ENCODE results near the gene RNF225.
"Not testable (repeated sequence)": the region's sequence is repeated elsewhere in the genome, so short reads cannot be mapped to it uniquely, and the experiment has no call there.

Gene RNF225

DNA sequence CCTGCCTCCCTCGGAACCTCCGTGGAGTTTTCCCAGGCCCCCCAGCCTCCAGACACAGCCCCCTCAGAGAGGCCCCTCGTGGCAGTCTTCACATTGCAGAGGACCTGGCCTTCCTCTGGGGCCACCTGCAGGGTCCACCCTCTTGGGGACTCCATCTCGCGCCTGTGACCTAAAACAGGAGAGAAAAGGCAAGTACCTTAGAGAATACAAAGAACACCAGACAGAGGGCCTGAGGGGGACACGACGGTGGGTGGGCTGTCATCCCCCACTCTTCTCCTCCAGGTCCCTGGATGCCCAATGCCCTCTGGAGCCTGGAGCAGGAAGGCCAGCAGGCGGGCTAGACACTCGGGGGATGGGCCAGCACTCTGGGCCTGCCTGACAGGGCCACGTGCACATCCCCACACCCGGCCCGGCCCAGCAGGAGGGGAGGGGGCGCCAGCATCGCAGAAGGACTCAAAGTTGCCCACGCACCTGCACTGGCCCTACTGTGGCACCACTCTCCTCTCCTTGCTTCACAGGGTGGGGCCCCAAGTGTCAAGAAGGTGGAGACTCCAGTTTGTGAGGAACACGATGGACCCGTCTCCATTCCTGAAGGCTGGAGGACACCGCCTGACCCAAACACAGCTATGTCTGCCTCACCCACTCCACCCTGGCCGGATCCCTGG, 37.8 kb upstream of the RNF225 start:
- intact Hi-C loops (cut with DNase I), result no loop called here
- DNase-seq, result peak in 1 of 10 donors; percentile 47

DNA sequence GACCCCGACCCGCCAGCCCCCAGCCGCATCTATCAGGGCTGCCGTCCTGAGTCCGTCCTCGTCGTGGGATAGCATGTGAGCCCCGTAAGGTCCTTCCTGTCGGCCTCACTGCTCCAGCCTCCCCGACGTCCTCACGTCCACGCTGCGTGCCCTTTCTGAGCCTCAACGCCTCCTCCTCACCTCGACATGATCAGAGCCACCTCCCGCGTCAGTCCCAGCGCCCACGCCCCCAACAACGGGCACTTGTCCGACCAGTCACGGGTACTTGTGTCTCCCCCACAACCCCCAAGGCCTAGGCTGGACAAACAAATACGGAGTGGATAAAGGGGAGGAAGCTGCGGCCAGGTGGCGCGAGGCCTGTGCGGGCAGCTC, 33.6 kb upstream of the RNF225 start:
- intact Hi-C loops (cut with DNase I), result loop anchor here (1.0 to 2.0 kb wide), 3 partner anchors 15 to 35 kb away; partner anchors contain the start of gene ZNF837
- DNase-seq, result peak in 7 of 10 donors; percentile 21 to 87 (median 51)

DNA sequence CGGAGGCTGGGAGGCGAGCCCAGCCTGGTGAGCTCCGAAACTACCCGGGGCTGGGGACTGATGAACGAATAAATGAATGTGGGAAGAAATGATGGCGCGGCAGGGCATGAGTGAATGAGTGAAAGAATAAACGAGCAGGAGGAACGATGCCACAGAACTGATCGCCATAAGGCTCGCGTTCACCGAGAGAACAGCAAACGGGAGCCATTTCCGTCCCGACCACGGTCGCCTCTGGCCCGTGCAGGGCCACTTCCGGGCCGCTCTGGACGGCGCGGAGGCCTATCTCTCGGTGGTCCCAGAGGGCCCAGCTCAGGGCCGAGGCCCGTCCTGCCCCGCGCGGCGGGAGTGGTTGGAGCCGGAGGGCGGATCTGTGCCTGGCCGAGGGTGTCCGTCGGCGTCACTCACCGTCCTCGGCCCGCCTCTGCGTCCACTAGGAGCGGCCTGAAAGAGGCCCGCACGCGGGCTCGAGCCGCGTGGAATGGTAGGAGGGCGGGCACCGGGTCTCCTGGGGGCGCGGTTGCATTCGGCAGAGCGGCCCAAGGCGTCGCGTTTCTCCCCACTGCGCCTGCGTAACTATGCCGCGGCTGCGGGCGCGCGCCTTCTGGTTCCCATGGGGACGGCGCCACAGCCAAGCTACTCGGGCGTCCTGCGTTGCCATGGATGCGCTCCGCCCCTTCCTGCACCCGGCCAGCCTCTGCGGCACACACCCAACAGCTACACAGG, 33.0 kb upstream of the RNF225 start, which contains the start of gene ZNF497:
Gene ZNF497, minus strand, starts transcription at position 480 of the 723 bp plus-strand sequence. CDS start 5,116 bp downstream, outside the sequence.
- DNase-seq, result peak; percentile 94 to 100 (median 96)
- intact Hi-C loops (cut with DNase I), result loop anchor here (1.0 to 2.0 kb wide), 3 partner anchors 15 to 35 kb away; partner anchors contain the start of gene ZNF837

DNA sequence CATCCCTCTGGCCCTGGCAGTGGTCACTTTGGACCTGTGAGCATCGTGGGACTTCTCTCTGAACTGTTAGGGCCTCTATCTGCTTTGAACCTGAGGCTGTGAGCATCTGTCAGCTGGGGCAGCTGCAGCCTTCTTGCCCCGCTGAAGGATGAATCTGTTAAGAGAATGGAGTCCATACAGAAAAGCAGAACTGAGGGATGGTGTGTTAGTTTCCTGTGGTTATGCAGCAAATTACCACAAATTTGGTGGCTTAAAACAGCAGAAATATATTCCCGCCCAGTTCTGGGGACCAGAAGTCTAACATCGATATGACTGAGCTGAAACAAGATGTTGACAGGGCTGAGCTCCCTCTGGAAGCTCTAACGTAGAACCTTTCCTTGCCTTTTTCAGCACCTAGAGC, 31.3 kb upstream of the RNF225 start:
- intact Hi-C loops (cut with DNase I), result no loop called here
- DNase-seq, result peak in 1 of 10 donors; percentile 36

DNA sequence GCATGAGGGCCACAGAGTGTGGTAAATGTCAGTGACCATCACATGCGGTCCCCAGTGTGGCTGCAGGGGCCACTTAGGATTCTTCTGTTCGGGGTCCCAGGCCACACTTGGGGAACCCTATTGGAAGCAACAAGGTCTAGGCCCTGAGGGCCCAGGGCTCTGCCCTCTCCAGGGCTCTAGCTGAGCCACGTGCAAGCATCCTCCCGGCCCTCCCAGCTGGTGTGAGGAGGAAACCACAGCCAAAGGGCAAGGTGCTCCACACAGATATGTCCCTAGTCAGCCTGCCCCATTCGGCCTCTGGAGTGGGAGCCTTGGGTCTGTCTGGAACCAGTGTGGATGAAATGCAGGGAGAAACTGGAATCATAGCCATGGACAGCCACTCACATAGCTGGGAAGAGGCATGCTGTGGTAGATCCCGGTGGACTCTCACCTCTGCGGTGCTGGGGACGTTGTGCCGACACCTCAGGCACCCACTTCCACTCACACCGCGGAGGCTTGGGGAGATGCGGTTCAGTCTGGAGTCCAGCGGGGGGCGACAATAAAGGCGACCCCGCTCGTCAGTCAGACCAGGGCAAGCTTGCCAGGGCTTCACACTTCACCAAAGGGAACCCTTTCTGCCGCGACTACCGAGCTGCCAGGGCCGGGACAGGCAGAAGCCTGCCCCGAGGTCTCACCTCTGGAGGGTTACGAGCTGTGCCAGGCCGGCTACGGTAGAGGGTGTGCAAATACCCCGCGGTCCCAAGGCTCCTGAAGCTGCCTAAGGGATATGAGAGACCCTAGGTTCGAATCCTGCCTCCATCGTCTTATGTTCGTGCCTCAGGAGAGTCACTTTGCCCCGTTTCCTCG, 28.6 kb upstream of the RNF225 start:
- intact Hi-C loops (cut with DNase I), result no loop called here

DNA sequence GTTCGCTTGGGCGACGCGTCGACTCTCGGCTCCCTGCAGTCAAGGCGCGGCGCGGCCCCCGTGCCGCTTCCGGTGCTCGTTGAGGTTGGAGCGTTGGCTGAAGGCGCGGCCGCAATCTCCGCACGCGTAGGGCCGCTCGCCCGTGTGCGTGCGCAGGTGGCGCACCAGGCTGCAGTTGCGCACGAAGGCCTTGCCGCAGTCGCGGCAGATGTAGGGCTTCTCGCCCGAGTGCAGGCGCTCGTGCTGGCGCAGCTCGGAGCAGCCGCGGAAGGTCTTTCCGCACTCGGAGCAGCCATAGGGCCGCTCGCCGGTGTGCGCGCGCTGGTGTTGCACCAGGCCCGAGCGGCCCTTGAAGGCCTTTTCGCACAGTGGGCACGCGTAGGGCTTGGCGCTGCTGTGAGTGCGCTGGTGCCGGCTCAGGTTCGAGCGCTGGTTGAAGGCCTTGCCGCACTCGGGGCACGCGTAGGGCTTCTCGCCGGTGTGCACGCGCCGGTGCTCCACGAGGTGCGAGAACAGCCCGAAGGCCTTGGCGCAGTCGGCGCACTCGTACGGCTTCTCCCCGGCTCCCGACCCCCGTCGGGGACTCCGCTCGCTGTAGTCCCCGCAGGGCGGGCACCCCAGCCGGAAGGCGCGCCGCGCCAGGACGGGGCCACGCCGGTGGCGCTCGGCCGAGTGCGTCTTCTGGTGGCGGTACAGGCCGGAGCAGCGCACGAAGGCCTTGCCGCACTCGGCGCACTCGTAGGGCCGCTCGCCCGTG, 27.6 kb upstream of the RNF225 start:
- intact Hi-C loops (cut with DNase I), result no loop called here
- DNase-seq, result peak in 1 of 10 donors; percentile 77

More for the DNA sequence above, 28.6 kb upstream of the RNF225 start:
- DNase-seq, result peak in 1 of 10 donors; percentile 79

DNA sequence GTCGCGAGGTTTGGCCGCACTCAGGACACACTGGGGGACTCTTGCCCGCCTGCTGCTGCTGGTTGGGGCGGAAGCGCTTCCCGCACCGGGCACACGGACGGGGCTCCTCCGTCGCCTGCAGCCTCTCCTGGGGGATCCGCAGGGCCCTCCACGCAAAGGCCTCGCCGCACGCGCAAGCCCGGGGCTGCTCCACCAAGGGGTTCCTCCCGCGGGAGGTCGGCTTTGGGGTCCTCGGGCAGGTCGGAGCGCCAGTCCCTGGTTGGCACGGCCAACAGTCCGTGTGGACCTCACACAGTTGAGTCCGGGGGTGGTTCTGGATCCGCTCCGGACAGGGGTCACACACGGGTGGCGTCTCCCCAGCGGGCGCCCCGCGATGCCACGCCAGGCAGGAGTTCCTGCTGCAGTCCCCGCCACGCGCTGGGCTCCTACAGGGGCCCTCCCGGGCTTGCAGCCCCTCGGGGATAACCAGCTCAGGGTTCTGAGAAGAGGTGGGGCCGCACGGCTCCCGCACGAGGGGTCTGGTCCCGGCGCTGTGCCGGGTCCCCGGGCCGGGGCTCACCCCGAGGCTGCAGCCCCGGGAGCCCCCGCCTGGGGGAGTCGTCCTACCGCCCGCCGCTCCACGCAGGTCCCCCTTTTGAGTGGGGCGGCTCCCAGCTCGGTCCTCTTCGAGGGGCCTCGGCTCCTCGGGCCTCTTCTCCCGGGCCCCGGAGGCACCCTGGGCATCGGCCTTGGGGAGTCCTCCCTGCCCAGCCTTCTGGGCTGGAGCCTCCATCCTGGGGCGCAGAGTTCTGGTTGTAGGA, 26.7 kb upstream of the RNF225 start:
- intact Hi-C loops (cut with DNase I), result no loop called here
- peak in 1 of 10 donors; percentile 86 for DNase-seq

DNA sequence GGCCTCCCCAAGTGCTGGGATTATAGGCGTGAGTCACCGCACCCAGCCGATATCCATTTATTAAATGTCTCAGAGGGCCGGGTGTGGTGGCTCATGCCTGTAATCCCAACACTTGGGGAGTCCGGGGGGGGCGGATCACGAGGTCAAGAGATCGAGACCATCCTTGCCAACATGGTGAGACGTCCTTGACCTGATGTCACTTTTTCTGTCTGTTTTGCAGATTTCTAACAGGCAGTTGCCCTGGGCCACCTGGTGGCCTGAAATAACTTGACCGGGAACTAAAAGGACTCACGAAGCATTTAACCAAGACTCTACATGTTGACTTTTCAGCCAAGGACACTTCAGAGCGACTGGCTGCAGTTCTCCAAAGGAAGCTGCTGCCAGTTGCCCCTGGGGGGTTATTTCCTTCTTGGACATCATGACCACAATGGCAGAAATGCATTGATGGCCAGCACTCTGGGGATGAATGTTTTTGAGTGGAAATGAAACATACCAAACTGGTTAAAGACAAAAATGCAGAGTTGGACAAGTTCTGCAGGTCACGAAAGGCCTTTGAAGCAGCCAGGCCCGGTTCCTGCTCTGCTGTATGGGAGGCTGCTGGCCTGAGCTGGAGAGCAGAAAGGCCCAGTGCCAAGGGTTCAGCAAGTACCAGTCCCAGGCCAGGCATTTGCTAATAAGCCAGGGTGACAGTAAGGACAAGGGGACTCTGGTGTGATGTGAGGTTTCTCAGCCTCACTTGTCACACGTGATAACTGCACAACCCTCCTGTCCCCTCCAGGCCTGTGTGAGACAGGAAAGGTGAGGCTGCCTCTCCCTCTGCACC, 22.9 kb upstream of the RNF225 start:
- no peak for DNase-seq
- intact Hi-C loops (cut with DNase I), result no loop called here

DNA sequence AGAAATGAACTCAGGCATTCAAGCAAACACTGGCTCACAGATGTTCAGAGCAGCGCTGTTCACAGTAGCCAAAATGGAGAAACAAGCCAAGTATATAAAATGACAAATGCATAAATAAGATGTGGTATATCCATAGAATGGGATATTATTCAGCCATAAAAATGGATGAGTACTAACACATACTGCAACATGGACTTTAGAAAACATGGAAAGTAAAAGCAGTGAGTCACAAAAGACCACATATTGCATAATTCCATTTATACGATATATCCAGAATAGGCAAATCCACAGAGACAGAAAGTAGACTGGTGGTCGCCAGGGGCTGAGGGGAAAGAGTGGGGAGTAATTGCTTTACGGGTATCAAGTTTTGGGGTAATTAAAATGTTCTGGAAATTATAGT, 21.3 kb upstream of the RNF225 start:
- intact Hi-C loops (cut with DNase I), result no loop called here
- no peak for DNase-seq

DNA sequence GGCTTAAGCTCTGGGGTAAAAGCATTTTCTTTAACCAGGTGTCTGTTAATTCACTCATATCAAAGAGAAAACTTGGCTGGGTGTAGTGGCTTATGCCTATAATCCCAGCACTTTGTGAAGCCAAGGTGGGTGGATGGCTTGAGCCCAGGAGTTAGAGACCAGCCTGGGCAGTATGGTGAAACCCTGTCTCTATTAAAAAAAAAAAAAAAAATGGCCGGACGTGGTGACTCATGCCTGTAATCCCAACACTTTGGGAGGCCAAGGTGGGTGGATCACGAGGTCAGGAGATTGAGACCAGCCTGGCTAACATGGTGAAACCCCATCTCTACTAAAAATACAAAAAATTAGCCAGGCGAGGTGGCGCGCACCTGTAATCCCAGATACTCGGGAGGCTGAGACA, 18.7 kb upstream of the RNF225 start:
- intact Hi-C loops (cut with DNase I); DNase-seq: not testable (repeated sequence)

DNA sequence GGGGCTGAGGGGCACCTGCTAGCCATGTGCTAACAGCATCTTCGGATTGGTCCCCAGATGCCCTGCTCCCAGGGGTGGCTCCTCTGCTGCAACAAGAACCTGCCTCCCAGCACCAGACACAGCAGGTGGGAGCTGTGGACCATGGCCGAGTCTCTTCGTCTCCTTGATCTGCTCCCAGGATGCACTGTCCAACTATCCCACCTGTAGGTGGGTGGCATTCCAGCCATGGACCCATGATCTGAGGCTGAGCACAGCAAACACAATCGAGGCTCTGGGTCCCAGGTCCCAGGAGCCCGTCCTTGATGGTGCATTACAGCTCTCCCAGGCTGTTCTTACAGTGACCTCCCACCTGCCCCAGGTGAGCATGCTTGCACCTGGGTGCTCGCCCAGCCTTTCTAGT, 16.2 kb upstream of the RNF225 start:
- DNase-seq, result no peak
- intact Hi-C loops (cut with DNase I), result no loop called here

DNA sequence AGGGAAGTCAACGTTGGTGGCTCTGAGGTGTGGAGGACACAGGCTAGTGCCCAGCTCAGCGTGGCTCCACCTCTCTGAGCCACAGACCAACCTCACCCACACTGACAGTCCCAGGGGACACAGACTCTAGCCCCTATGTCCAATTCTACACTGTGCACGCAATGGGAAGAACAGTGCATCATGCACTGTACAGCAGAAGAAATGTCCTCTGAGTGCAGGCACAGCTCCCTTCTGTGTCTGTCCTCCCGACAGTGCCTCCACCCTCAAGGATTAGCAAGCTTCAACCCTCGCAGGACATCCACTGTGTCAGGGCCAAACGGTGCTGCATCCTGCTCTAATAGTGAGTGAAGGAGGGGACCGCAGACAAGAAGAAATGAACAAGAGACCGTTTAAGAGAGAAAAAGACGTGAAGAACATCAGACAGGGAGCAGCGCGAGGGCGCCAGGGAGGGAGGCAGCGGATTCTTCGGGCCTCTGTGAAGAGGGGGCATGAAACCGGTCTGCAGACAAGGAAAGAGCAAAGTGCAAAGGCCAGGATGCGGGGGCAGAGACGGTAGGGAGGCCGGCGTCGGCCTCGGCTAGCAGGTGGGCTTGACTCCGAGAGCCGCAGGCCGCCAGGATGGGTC, 15.3 kb upstream of the RNF225 start:
- peak in 1 of 10 donors; percentile 80 for DNase-seq
- intact Hi-C loops (cut with DNase I), result loop anchor here (1.0 to 2.0 kb wide), 2 partner anchors 17 to 53 kb away; partner anchors contain the start of gene ZNF497

DNA sequence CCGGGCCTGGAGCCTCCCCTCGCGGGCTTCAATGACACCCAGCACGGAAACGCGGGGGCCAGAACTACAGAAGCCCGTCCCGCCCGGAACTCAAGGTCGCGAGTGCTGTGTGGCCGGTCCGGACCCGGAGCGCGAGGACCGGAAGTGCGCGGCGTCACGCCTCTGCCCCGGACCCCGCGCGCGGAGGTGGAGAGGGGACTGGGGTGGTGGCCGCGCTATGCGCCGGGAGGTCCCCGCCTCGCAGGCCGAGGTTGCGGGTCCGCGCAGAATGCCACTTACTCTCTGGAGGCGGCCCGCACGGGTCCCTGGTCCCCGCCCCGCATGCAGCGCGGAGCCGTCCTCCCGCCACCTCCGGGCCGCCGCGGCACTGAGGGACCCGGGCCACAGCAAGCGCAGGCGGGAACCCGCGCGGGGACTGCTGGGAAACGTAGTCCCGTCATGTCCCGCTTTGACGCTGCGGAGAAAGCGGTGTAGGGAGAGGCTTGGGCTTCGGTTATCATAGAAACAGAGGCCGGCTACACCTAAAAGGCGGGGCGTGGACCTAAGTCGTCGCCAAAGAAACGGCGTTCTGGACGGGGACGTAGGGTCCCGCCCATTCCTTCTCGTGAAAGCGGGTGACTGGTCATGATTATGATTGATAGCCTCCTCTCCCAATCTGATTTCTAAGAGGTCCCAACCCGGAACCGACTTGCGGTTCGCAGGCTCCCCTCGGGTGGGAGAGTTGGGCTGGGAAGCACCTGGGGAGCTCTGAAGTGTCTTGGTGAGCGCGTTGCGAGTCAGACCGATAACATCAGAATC, 14.6 kb upstream of the RNF225 start, which contains the start of gene ZNF837:
Gene ZNF837, minus strand, starts transcription at position 369 of the 798 bp plus-strand sequence. CDS start 11,698 bp downstream, outside the sequence.
- intact Hi-C loops (cut with DNase I), result loop anchor here (1.0 to 2.0 kb wide), 2 partner anchors 18 to 54 kb away; partner anchors contain the start of gene ZNF497
- peak; percentile 96 to 100 (median 98) for DNase-seq

DNA sequence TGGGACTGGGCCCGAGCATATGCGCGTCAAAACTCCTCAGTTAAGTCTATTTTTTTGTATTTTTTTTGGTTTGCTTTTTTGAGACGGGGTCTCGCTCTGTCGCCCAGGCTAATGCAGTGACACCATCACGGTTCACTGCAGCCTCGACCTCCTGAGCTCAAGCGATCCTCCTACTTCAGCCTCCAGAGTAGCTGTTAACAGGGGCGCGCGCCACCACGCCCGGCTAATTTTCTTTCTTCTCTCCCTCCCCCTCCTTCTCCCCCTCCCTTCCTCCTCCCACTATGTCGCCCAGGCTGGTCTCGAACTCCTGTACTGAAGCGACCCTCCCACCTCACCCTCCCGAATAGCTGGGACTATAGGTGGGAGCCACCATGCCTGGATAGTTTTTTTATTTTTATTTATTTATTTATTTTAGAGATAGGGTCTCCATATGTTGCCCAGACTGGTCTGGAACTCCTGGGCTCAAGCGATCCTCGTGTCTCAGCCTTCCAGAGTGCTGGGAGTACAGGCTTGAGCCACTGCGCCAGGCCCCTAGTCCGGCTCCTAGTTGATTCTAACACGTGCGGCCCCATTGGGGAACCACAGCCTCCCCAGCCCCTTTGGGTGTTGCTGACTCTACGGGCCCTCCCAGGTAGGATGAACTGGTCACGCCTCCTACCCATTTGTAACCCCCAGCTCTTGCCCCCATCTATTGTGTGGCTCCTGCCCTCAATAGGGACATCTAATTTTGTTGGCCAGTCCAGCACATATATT, 13.8 kb upstream of the RNF225 start:
- intact Hi-C loops (cut with DNase I), result loop anchor here (2.0 kb wide), 1 partner anchor 19 kb away; the partner anchor contains the start of gene ZNF497
- DNase-seq, result peak in 2 of 10 donors; percentile 62 to 80

DNA sequence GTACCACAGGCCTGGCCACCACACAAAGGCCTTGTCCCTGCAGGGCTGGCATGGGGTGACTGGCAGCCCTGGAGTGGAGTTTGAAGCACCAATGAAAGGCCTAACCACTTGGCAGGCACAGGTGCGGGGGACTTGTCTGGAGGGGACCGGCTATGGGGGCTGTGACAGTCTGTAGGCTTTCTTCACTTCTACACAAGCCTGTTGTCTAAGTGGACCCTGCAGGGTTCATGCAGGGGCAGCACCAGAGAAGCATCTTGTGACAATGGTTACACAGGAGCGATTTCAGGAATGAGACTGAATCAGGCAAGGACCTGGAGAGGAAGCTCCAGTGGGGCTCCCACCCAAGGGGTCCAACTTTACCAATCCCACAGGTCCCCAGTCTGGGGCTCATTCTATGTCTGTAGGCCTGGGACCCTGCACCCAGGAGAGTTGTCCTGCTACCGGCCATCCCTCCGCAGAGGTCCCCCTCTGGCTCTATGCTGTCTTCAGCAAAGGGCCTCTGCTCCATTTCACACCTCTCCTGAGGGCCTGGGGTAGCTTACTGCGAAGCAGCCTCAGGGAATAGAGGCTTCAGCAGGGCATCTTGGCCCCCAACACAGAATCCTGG, 12.4 kb upstream of the RNF225 start:
- DNase-seq, result peak in 1 of 10 donors; percentile 46
- intact Hi-C loops (cut with DNase I), result no loop called here

Measured in posterior cingulate gyrus (tissue), 11 donors.